Measurements from ENCODE around the gene MBLAC2. TPM values are rescaled to one million over a fixed set of nuclear protein-coding genes. Genes with fewer than 3 reads are reported as not detected.

MBLAC2 gene
- total RNA-seq, 1 experiment from 2014 or later = 5.7 TPM

- Histone ChIP-seq H3K79me2 (ENCODE audit: insufficient read depth, low read length) (no peaks in the 10 kb centered on the region), H3K4me3 (replicated peaks in 1 of 2; ENCODE audit: low read depth in 1 of 2, low read length in 2 of 2) (no peak overlapping the region), H3K9me3 (ENCODE audit: control insufficient read depth in 1 of 2, insufficient read depth in 1 of 2, low read depth in 1 of 2, low read length in 2 of 2) (peaks cover 0 to 3% of the 10 kb centered on the region in 2 experiments; a peak in 1 of 4 replicates), H3K36me3 (ENCODE audit: control insufficient read depth in 1 of 2, insufficient read depth in 2 of 2, low read length in 2 of 2) (no peaks in the 10 kb centered on the region), H3K9ac (ENCODE audit: low read length) (no peak overlapping the region), H4K20me1 (ENCODE audit: insufficient read depth) (no peaks in the 10 kb centered on the region), H3K27me3 (ENCODE audit: insufficient read depth, low read length) (no peaks in the 10 kb centered on the region), H3K4me1 (ENCODE audit: control insufficient read depth in 1 of 2, insufficient read depth in 2 of 2, low read length in 2 of 2) (no peaks in the 10 kb centered on the region), H3K27ac (ENCODE audit: low read depth, low read length) (no peak overlapping the region), H3K4me2 (ENCODE audit: low read length) (no peak overlapping the region), H3K9me2 (ENCODE audit: insufficient read depth) (no peaks in the 10 kb centered on the region), H2AFZ (ENCODE audit: low read depth, low read length, poor library complexity, severe bottlenecking) (no peak overlapping the region)
- ATAC-seq (no peak), DNase-seq (ENCODE audit: low read depth, low spot score) (no peak)
- POLR2A ChIA-PET = no interaction called here
- intact Hi-C loops (cut with micrococcal nuclease) = no loop called here
- BruUV-seq (replicated peaks) = no TSS peak
- RAD21 ChIA-PET (ENCODE audit: low non-redundant PET in 1 of 2, low total read pairs in 2 of 2, uncharacterized antibody in 2 of 2, unreplicated experiment in 2 of 2) = no interaction called here
- TF ChIP-seq ZNF274 (IDR thresholded peaks at IDR 0.05; ENCODE audit: low read depth, low read length) (no peak), EGR1 (IDR thresholded peaks at IDR 0.05; ENCODE audit: low read depth) (no peak), CEBPB (IDR thresholded peaks at IDR 0.05; ENCODE audit: low read depth) (no peak), SRF (IDR thresholded peaks at IDR 0.05; ENCODE audit: low read depth) (no peak), ZBTB33 (IDR thresholded peaks at IDR 0.05; ENCODE audit: extremely low read depth, insufficient replicate concordance, low read length) (no peak), YY1 (IDR thresholded peaks at IDR 0.05; ENCODE audit: extremely low read depth, insufficient replicate concordance, low read depth, low read length) (no peak), TCF7L2 (IDR thresholded peaks at IDR 0.05; ENCODE audit: borderline replicate concordance, extremely low read depth, insufficient read depth, insufficient read length) (no peak), SP1 (IDR thresholded peaks at IDR 0.05; ENCODE audit: low read depth) (no peak)
- TF ChIP-seq, protein P1, sequence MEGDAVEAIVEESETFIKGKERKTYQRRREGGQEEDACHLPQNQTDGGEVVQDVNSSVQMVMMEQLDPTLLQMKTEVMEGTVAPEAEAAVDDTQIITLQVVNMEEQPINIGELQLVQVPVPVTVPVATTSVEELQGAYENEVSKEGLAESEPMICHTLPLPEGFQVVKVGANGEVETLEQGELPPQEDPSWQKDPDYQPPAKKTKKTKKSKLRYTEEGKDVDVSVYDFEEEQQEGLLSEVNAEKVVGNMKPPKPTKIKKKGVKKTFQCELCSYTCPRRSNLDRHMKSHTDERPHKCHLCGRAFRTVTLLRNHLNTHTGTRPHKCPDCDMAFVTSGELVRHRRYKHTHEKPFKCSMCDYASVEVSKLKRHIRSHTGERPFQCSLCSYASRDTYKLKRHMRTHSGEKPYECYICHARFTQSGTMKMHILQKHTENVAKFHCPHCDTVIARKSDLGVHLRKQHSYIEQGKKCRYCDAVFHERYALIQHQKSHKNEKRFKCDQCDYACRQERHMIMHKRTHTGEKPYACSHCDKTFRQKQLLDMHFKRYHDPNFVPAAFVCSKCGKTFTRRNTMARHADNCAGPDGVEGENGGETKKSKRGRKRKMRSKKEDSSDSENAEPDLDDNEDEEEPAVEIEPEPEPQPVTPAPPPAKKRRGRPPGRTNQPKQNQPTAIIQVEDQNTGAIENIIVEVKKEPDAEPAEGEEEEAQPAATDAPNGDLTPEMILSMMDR (IDR thresholded peaks at IDR 0.05 in 2 of 3, conservative IDR thresholded peaks at IDR 0.05 in 1 of 3; ENCODE audit: borderline replicate concordance in 1 of 3, insufficient read depth in 1 of 3, low read depth in 2 of 3, low read length in 2 of 3) = no peak
- CTCF ChIA-PET = no interaction called here
Measured at GRCh38 chr5:90446961-90447360, 27.6 kb downstream of the MBLAC2 start.
